22Rv1 (cell line): ENCODE results near the gene MEAF6.

ENCODE experiments used
- CTCF ChIP-seq: fragments of 450-650 bp; IDR thresholded peaks from 2 replicates; pipeline ENCODE4 v1.5.1; 2017; ENCODE audit warnings: mild to moderate bottlenecking
- ZFX ChIP-seq: fragments of 450-650 bp; IDR thresholded peaks from 2 replicates; pipeline ENCODE4 v1.6.1; 2017; ENCODE audit warnings: antibody characterized with exemption, borderline replicate concordance

- TF ChIP-seq CTCF (no peak), ZFX (no peak)
Observed at GRCh38 chr1:37452416-37452815, 62.1 kb downstream of the MEAF6 start.
